ENCODE measurements around the gene NUDT11. TPM values are rescaled to one million over a fixed set of nuclear protein-coding genes. Genes with fewer than 3 reads are reported as not detected.

NUDT11 gene
- total and polyA plus RNA-seq, 10 of the 15 experiments (the other 5 are each of a cell fraction or from before 2014, with no cell fraction given): 0.06 TPM; not detected in 9

DNA sequence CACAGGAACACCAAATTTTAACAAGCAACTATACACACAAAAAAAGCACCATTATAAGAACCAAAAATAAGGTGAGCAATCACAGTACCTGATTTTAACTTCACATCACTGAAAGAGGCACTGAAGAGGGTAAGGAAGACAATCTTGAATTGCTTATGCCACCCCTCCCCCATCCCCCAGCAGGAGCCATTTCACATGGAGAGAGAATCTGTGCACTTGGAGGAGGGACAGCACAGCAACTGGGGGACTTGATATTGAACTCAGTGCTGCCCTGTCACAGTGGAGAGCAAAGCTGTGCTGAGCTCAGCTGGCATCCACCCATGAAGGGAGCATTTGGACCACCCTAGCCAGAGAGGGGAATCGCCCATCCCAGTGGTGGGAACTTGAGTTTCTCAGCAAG, 56.0 kb downstream of the NUDT11 start:
- CTCF ChIA-PET: interaction anchor here (1.3 kb wide), 1 partner anchor 20 kb away, joined by 4 read pairs; no protein-coding TSS in a partner anchor
- Histone ChIP-seq H3K27ac (ENCODE audit: control insufficient read depth, insufficient read depth) (no peak overlapping the region), H3K9ac (ENCODE audit: control insufficient read depth, insufficient read depth, low read length) (no peak overlapping the region), H2AFZ (ENCODE audit: control insufficient read depth, low read depth, low read length) (no peak overlapping the region), H3K4me3 (no peak overlapping the region), H3K36me3 (ENCODE audit: control insufficient read depth in 2 of 2, insufficient read depth in 2 of 2, low read length in 1 of 2) (no peaks in the 10 kb centered on the region), H3K4me1 (ENCODE audit: control insufficient read depth, insufficient read depth, low read length) (no peaks in the 10 kb centered on the region), H3K9me3 (replicated peaks; ENCODE audit: control insufficient read depth, insufficient read depth, low read length) (no peaks in the 10 kb centered on the region), H3K4me2 (ENCODE audit: control insufficient read depth, insufficient read depth) (no peak overlapping the region), H3K27me3 (replicated peaks in 1 of 2; ENCODE audit: control insufficient read depth in 2 of 2, insufficient read depth in 2 of 2, low read length in 1 of 2) (no peaks in the 10 kb centered on the region), H4K20me1 (ENCODE audit: control insufficient read depth, insufficient read depth) (no peaks in the 10 kb centered on the region), H3K79me2 (ENCODE audit: control insufficient read depth, insufficient read depth, low read length) (no peaks in the 10 kb centered on the region)
- no peak for TF ChIP-seq FOXM1 (IDR thresholded peaks at IDR 0.05; ENCODE audit: low read depth, low read length)
- no peak for TF ChIP-seq NFYB (IDR thresholded peaks at IDR 0.05; ENCODE audit: insufficient read depth, low read depth, low read length)
- TF ChIP-seq TCF7 (IDR thresholded peaks at IDR 0.05; ENCODE audit: borderline replicate concordance): no peak
- TF ChIP-seq, protein P1, sequence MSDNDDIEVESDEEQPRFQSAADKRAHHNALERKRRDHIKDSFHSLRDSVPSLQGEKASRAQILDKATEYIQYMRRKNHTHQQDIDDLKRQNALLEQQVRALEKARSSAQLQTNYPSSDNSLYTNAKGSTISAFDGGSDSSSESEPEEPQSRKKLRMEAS (IDR thresholded peaks at IDR 0.05; ENCODE audit: low read depth, low read length): no peak
- no peak for TF ChIP-seq CREM (IDR thresholded peaks at IDR 0.05; ENCODE audit: low read depth)
- TF ChIP-seq, protein P2, sequence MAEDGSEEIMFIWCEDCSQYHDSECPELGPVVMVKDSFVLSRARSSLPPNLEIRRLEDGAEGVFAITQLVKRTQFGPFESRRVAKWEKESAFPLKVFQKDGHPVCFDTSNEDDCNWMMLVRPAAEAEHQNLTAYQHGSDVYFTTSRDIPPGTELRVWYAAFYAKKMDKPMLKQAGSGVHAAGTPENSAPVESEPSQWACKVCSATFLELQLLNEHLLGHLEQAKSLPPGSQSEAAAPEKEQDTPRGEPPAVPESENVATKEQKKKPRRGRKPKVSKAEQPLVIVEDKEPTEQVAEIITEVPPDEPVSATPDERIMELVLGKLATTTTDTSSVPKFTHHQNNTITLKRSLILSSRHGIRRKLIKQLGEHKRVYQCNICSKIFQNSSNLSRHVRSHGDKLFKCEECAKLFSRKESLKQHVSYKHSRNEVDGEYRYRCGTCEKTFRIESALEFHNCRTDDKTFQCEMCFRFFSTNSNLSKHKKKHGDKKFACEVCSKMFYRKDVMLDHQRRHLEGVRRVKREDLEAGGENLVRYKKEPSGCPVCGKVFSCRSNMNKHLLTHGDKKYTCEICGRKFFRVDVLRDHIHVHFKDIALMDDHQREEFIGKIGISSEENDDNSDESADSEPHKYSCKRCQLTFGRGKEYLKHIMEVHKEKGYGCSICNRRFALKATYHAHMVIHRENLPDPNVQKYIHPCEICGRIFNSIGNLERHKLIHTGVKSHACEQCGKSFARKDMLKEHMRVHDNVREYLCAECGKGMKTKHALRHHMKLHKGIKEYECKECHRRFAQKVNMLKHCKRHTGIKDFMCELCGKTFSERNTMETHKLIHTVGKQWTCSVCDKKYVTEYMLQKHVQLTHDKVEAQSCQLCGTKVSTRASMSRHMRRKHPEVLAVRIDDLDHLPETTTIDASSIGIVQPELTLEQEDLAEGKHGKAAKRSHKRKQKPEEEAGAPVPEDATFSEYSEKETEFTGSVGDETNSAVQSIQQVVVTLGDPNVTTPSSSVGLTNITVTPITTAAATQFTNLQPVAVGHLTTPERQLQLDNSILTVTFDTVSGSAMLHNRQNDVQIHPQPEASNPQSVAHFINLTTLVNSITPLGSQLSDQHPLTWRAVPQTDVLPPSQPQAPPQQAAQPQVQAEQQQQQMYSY (CRISPR knock-in tag; IDR thresholded peaks at IDR 0.05): no peak
- intact Hi-C loops (cut with micrococcal nuclease; ENCODE audit: unreplicated experiment): no loop called here
- FAIRE-seq (no peak), ATAC-seq (no peak), DNase-seq (ENCODE audit: low read depth, low spot score) (no peak)
- 0% methylated on average over 1 of the region's 1 CpG for WGBS (ENCODE audit: insufficient coverage, insufficient replicate concordance, low lambda C conversion rate, missing lambda C conversion rate)
- no TSS peak for BruUV-seq (replicated peaks)
- in situ Hi-C loops (cut with MboI): loop anchor here (25.0 kb wide), 1 partner anchor 753 kb away; no protein-coding TSS in a partner anchor
- RAD21 ChIA-PET (ENCODE audit: unreplicated experiment): no interaction called here
- SMC1A ChIA-PET (ENCODE audit: uncharacterized antibody, unreplicated experiment): no interaction called here
- POLR2A ChIA-PET: no interaction called here

Other genes with a start within 250 kb of the NUDT11 start
- gene NUDT10, start 163.8 kb downstream of the NUDT11 start, total RNA-seq (2014; rRNA removed): not detected in 2 replicates
- gene NUDT10, start 163.8 kb downstream of the NUDT11 start, total RNA-seq (2014; rRNA removed; fragmentation: Illumina TruSeq; extraction: Trizol): not detected in 2 replicates
- gene NUDT10, start 163.8 kb downstream of the NUDT11 start, total RNA-seq (2021): not detected in 2 replicates
- 0.03 and 0.04 TPM in 2 replicates for gene NUDT10, start 163.8 kb downstream of the NUDT11 start, polyA plus RNA-seq (2011; rRNA removed)
- not detected in 2 replicates for gene NUDT10, start 163.8 kb downstream of the NUDT11 start, polyA plus RNA-seq (2014; fragmentation: Illumina TruSeq; extraction: Trizol)
- not detected for gene NUDT10, start 163.8 kb downstream of the NUDT11 start, polyA plus RNA-seq (2014; fragmentation: Nextera tagmentation; extraction: Ambion mirVana)
- gene NUDT10, start 163.8 kb downstream of the NUDT11 start, polyA plus RNA-seq (2014; rRNA removed): not detected in 2 replicates
- not detected for gene NUDT10, start 163.8 kb downstream of the NUDT11 start, polyA plus RNA-seq (2016; fragmentation: Nextera tagmentation; extraction: Ambion mirVana)
- gene CENPVL3, start 122.3 kb upstream of the NUDT11 start, total RNA-seq (2014; rRNA removed): not detected in 2 replicates
- gene CENPVL3, start 122.3 kb upstream of the NUDT11 start, total RNA-seq (2014; rRNA removed; fragmentation: Illumina TruSeq; extraction: Trizol): not detected in 2 replicates
- gene CENPVL3, start 122.3 kb upstream of the NUDT11 start, total RNA-seq (2021): not detected in 2 replicates
- not detected in 2 replicates for gene CENPVL3, start 122.3 kb upstream of the NUDT11 start, polyA plus RNA-seq (2011; rRNA removed)
- not detected in 2 replicates for gene CENPVL3, start 122.3 kb upstream of the NUDT11 start, polyA plus RNA-seq (2014; fragmentation: Illumina TruSeq; extraction: Trizol)
- not detected for gene CENPVL3, start 122.3 kb upstream of the NUDT11 start, polyA plus RNA-seq (2014; fragmentation: Nextera tagmentation; extraction: Ambion mirVana)
- gene CENPVL3, start 122.3 kb upstream of the NUDT11 start, polyA plus RNA-seq (2014; rRNA removed): not detected in 2 replicates
- not detected for gene CENPVL3, start 122.3 kb upstream of the NUDT11 start, polyA plus RNA-seq (2016; fragmentation: Nextera tagmentation; extraction: Ambion mirVana)
- gene CENPVL2, start 186.2 kb upstream of the NUDT11 start, total RNA-seq (2014; rRNA removed): not detected in 2 replicates
- not detected in 2 replicates for gene CENPVL2, start 186.2 kb upstream of the NUDT11 start, total RNA-seq (2014; rRNA removed; fragmentation: Illumina TruSeq; extraction: Trizol)
- not detected in 2 replicates for gene CENPVL2, start 186.2 kb upstream of the NUDT11 start, total RNA-seq (2021)
- not detected in 2 replicates for gene CENPVL2, start 186.2 kb upstream of the NUDT11 start, polyA plus RNA-seq (2011; rRNA removed)
- gene CENPVL2, start 186.2 kb upstream of the NUDT11 start, polyA plus RNA-seq (2014; fragmentation: Illumina TruSeq; extraction: Trizol): not detected in 2 replicates
- gene CENPVL2, start 186.2 kb upstream of the NUDT11 start, polyA plus RNA-seq (2014; fragmentation: Nextera tagmentation; extraction: Ambion mirVana): not detected
- gene CENPVL2, start 186.2 kb upstream of the NUDT11 start, polyA plus RNA-seq (2014; rRNA removed): not detected in 2 replicates
- not detected for gene CENPVL2, start 186.2 kb upstream of the NUDT11 start, polyA plus RNA-seq (2016; fragmentation: Nextera tagmentation; extraction: Ambion mirVana)
- not detected in 2 replicates for gene CENPVL1, start 213.9 kb upstream of the NUDT11 start, total RNA-seq (2014; rRNA removed)
- not detected in 2 replicates for gene CENPVL1, start 213.9 kb upstream of the NUDT11 start, total RNA-seq (2014; rRNA removed; fragmentation: Illumina TruSeq; extraction: Trizol)
- gene CENPVL1, start 213.9 kb upstream of the NUDT11 start, total RNA-seq (2021): not detected in 2 replicates
- not detected in 2 replicates for gene CENPVL1, start 213.9 kb upstream of the NUDT11 start, polyA plus RNA-seq (2011; rRNA removed)
- not detected in 2 replicates for gene CENPVL1, start 213.9 kb upstream of the NUDT11 start, polyA plus RNA-seq (2014; fragmentation: Illumina TruSeq; extraction: Trizol)
- not detected for gene CENPVL1, start 213.9 kb upstream of the NUDT11 start, polyA plus RNA-seq (2014; fragmentation: Nextera tagmentation; extraction: Ambion mirVana)
- not detected in 2 replicates for gene CENPVL1, start 213.9 kb upstream of the NUDT11 start, polyA plus RNA-seq (2014; rRNA removed)
- not detected for gene CENPVL1, start 213.9 kb upstream of the NUDT11 start, polyA plus RNA-seq (2016; fragmentation: Nextera tagmentation; extraction: Ambion mirVana)
- gene GSPT2, start 246.8 kb upstream of the NUDT11 start, total RNA-seq (2014; rRNA removed): 5.6 and 6.4 TPM in 2 replicates
- 9.4 and 10.0 TPM in 2 replicates for gene GSPT2, start 246.8 kb upstream of the NUDT11 start, total RNA-seq (2014; rRNA removed; fragmentation: Illumina TruSeq; extraction: Trizol)
- gene GSPT2, start 246.8 kb upstream of the NUDT11 start, total RNA-seq (2021): 11.8 and 12.0 TPM in 2 replicates
- gene GSPT2, start 246.8 kb upstream of the NUDT11 start, polyA plus RNA-seq (2011; rRNA removed): 7.0 and 10.6 TPM in 2 replicates
- 10.9 and 12.9 TPM in 2 replicates for gene GSPT2, start 246.8 kb upstream of the NUDT11 start, polyA plus RNA-seq (2014; fragmentation: Illumina TruSeq; extraction: Trizol)
- gene GSPT2, start 246.8 kb upstream of the NUDT11 start, polyA plus RNA-seq (2014; fragmentation: Nextera tagmentation; extraction: Ambion mirVana): 1 to 10 TPM; 3.4 to 5.1 TPM
- gene GSPT2, start 246.8 kb upstream of the NUDT11 start, polyA plus RNA-seq (2014; rRNA removed): 8.7 and 9.7 TPM in 2 replicates
- 10 to 100 TPM; 12.2 to 14.2 TPM for gene GSPT2, start 246.8 kb upstream of the NUDT11 start, polyA plus RNA-seq (2016; fragmentation: Nextera tagmentation; extraction: Ambion mirVana)